GM12892 (cell line): Measurements from ENCODE around the gene PRDM2.

ENCODE experiments used
- POLR2A ChIP-seq: IDR thresholded peaks from 2 replicates; pipeline ENCODE4 v1.6.1; 2011; ENCODE audit warnings: low read depth, low read length, control low read depth
- POLR2AphosphoS5 ChIP-seq: IDR thresholded peaks from 2 replicates; pipeline ENCODE4 v1.6.1; 2011; ENCODE audit warnings: low read depth, low read length, control low read depth
- TAF1 ChIP-seq: IDR thresholded peaks from 2 replicates; pipeline ENCODE4 v1.6.1; 2011; ENCODE audit warnings: low read depth, mild to moderate bottlenecking, control low read depth, low read length, borderline replicate concordance

DNA sequence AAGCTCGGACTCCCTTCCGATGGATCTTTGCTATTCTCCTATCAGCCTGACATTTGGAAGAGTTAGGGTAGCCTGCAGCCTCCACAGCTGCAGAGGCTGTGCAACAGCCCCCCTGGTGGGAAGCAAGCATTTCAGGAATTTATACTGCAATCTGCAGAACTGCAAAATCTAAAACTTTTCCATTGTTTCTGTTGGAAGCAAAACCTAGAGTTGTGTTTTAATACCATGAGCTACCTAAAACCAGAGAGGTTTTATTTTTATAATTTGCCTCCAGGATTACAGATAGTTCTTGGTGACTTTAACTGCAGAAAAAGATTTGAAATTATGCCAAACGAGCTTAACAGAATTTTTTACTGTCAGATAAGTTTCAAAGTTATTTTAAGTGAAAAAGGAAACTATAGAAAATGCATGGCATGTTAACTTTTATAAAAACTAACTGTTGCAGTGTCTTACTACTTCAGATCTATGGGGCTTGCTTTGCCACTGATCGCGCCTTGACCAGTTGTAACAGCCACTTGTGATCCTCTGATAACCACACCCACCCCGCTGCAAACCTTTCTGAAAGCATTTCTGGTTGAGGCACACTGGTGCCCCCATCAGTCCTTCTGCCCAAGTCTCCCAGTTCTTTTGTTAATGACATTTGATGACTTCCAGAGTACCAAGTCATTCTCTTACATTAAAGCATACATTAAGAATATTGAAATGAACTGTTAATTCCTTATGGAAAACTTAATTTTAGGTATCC is 64.8 kb downstream of the PRDM2 start:
- no peak for TF ChIP-seq POLR2A
- no peak for TF ChIP-seq POLR2AphosphoS5
- TF ChIP-seq TAF1 = no peak
